Head of caudate nucleus (tissue), 42 donors: ENCODE data around the gene OSTF1.
A peak's percentile ranks its signal among the peaks of the same experiment; 100 is the strongest.

Source experiments
- DNase-seq, 42 donors: peaks; one replicate each; pipeline versions ENCODE4 v3.0.0 to v3.0.0-alpha.2; 2020 to 2021; ENCODE audit warnings: mixed read lengths in 7 of 42
- intact Hi-C: fragments of 100-400 bp; cut with DNase I; formaldehyde crosslinking; loops from one replicate; pipeline ENCODE4 v1.15.0; 2022

OSTF1 gene

DNA sequence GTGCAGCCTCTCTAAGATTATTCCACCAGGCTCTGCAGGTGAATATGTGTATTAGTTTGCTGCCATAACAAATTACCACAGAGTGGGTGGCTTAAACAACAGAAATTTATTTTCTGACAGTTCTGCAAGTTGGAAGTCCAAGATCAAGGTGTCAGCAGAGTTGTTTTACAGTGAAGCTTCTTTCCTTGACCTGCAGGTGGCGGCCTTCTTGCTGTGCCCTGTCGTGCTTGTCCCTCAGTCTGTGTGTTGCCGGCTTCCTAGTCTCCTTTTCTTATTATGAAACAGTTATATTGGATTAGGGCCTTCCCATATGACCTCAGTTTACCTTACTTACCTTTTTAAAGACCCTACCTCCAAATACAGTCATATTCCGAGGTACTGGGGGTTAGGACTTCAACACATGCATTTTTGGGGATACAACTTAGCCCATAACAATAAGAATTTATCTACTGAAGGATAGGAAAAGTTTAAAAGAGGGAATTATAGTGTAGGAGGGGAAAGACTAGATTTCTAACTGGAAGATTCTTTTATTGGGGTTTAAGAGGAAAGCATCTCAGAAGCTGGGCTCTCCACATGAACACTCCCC, 97.4 kb downstream of the OSTF1 start:
- intact Hi-C loops: loop anchor here (5.0 kb wide), 1 partner anchor 93 kb away; no protein-coding TSS in a partner anchor
- DNase-seq: peak in 36 of 42 donors; percentile 10 to 71 (median 38)

DNA sequence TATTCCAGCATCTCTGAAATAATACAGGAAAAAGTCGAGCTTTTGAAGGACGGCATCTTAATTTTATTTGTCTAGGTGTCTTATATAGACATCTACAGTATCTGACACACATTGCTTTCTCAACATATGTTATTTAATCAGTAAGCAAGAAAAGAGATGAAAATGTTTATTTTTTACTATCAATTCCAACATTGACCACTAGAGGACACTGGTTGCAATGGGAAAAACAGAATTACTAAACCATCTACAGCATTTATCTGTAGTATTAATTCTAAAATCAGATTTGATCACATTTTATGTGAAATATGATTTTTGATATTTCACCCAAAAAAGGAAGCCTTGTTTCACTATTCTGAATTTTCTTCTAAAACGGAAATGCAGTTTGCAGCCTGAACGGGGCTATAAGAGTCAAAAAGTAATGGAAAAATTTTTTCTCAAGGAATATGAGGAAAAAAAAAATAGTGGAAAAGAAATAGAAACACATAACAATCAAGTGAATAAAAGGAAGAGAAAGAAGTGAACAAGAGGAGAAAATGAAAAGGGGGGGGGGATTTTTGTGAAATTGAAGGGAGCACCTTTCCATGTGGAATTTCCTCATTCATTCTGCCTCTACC, 98.6 kb downstream of the OSTF1 start:
- intact Hi-C loops: loop anchor here (5.0 kb wide), 1 partner anchor 95 kb away; no protein-coding TSS in a partner anchor
- no peak for DNase-seq

GRCh38 chr9:75188756-75189155, 100.4 kb downstream of the OSTF1 start:
- no peak for DNase-seq
- intact Hi-C loops: loop anchor here (5.0 kb wide), 1 partner anchor 96 kb away; no protein-coding TSS in a partner anchor

GRCh38 chr9:75190762-75191161, 102.4 kb downstream of the OSTF1 start:
- intact Hi-C loops: no loop called here
- no peak for DNase-seq
